Stimulated activated CD4-positive, alpha-beta T cell treated with anti-CD3 and anti-CD28 coated beads, TNF-alpha, amount 100 ng/mL, for 4 hours (primary cell): ENCODE results near the gene IGFLR1.

ENCODE experiments used
- DNase-seq, 3 experiments: peaks; one replicate each; pipeline ENCODE4 v3.0.0-alpha.2; 2020; ENCODE audit warnings: low read depth in 3 of 3

IGFLR1 gene

GRCh38 chr19:35755550-35756376 is 13.5 kb upstream of the IGFLR1 start:
- peak in 2 of 3 experiments; percentile 45 to 56 for DNase-seq

- DNase-seq = no peak
Measured at GRCh38 chr19:35755131-35755549, 12.9 kb upstream of the IGFLR1 start.

GRCh38 chr19:35754370-35755130 is 12.3 kb upstream of the IGFLR1 start:
- DNase-seq = no peak

- DNase-seq = no peak
Measured at GRCh38 chr19:35753634-35754369, 11.6 kb upstream of the IGFLR1 start.

GRCh38 chr19:35752746-35753350 is 10.6 kb upstream of the IGFLR1 start:
- no peak for DNase-seq

GRCh38 chr19:35751839-35752745 is 9.8 kb upstream of the IGFLR1 start:
- no peak for DNase-seq

GRCh38 chr19:35750167-35750566 is 7.9 kb upstream of the IGFLR1 start:
- DNase-seq = no peak

- peak; percentile 94 to 97 (median 96) for DNase-seq
Measured at GRCh38 chr19:35748106-35749020, 6.1 kb upstream of the IGFLR1 start, which contains the start of gene LIN37. Gene LIN37, plus strand, starts transcription at chr19:35748576. Its CDS starts 149 bp downstream, at chr19:35748725.

GRCh38 chr19:35746531-35746930 is 4.3 kb upstream of the IGFLR1 start:
- DNase-seq = no peak

GRCh38 chr19:35746087-35746462 is 3.8 kb upstream of the IGFLR1 start:
- no peak for DNase-seq

- peak; percentile 80 to 94 (median 93) for DNase-seq
Measured at GRCh38 chr19:35745328-35746086, 3.3 kb upstream of the IGFLR1 start, which contains the start of the genes PSENEN and U2AF1L4. Gene PSENEN, plus strand, starts transcription at chr19:35745651. Its CDS starts 280 bp downstream, at chr19:35745931. Gene U2AF1L4, minus strand, starts transcription at chr19:35745418. Its CDS starts 27 bp downstream, at chr19:35745391.

- DNase-seq = peak; percentile 79 to 90 (median 86)
Measured at GRCh38 chr19:35744430-35745327, 2.4 kb upstream of the IGFLR1 start.

- DNase-seq = no peak
Measured at GRCh38 chr19:35743640-35744429, 1.6 kb upstream of the IGFLR1 start.

- DNase-seq = no peak
Measured at GRCh38 chr19:35741203-35741515, 1.1 kb downstream of the IGFLR1 start.

- DNase-seq = peak; percentile 88 to 91 (median 89)
Measured at GRCh38 chr19:35740423-35741202, 1.6 kb downstream of the IGFLR1 start.

GRCh38 chr19:35740108-35740422 is 2.2 kb downstream of the IGFLR1 start:
- no peak for DNase-seq
